Neural crest cell (in vitro differentiated cells): Measurements from ENCODE around the gene ITPA. TPM values are rescaled to one million over a fixed set of nuclear protein-coding genes. Genes with fewer than 3 reads are reported as not detected.

Experiments used
- DNase-seq: peaks from one replicate; pipeline ENCODE4 v3.0.0; 2021; ENCODE audit warnings: low read depth, mixed read lengths, low spot score
- H3K27ac Mint-ChIP-seq: one replicate; pipeline ENCODE4 v1.8.0; 2021; ENCODE audit warnings: mild to moderate bottlenecking, mixed read lengths; ENCODE audit not compliant: unreplicated experiment
- H3K27me3 Mint-ChIP-seq: 2 replicates; pipeline ENCODE4 v1.8.0; 2021; ENCODE audit warnings: low read depth, mild to moderate bottlenecking, mixed read lengths
- H3K36me3 Mint-ChIP-seq: 2 replicates; pipeline ENCODE4 v1.8.0; 2021; ENCODE audit warnings: low read depth, mild to moderate bottlenecking, mixed read lengths
- H3K4me1 Mint-ChIP-seq: 2 replicates; pipeline ENCODE4 v1.8.0; 2021; ENCODE audit warnings: mixed read lengths
- H3K4me3 Mint-ChIP-seq: one replicate; pipeline ENCODE4 v1.8.0; 2021; ENCODE audit warnings: mild to moderate bottlenecking, mixed read lengths
- H3K9me3 Mint-ChIP-seq: 2 replicates; pipeline ENCODE4 v1.8.0; 2021; ENCODE audit warnings: mixed read lengths
- total RNA-seq: library from RNA; stranded (reverse); gene quantifications from 2 replicates; pipeline ENCODE4 v1.2.1, GENCODE V29; 2021
- TF ChIP-seq, protein P1 (sequence below): fragments of 200-600 bp; sonication (generic); conservative IDR thresholded peaks from 2 replicates; pipeline ENCODE4 v1.5.0; 2021; ENCODE audit warnings: antibody characterized with exemption, mild to moderate bottlenecking

The ITPA gene
- total RNA-seq, 1 donor from 2014 or later: 67.0 TPM

- H3K27me3 Mint-ChIP-seq: peaks cover 36% of the 10 kb centered on the region
- peaks cover 24% of the 10 kb centered on the region for H3K4me1 Mint-ChIP-seq
- peak overlapping the region; percentile 93 for H3K4me3 Mint-ChIP-seq
- H3K27ac Mint-ChIP-seq: peak overlapping the region; percentile 19
- TF ChIP-seq, protein P1, sequence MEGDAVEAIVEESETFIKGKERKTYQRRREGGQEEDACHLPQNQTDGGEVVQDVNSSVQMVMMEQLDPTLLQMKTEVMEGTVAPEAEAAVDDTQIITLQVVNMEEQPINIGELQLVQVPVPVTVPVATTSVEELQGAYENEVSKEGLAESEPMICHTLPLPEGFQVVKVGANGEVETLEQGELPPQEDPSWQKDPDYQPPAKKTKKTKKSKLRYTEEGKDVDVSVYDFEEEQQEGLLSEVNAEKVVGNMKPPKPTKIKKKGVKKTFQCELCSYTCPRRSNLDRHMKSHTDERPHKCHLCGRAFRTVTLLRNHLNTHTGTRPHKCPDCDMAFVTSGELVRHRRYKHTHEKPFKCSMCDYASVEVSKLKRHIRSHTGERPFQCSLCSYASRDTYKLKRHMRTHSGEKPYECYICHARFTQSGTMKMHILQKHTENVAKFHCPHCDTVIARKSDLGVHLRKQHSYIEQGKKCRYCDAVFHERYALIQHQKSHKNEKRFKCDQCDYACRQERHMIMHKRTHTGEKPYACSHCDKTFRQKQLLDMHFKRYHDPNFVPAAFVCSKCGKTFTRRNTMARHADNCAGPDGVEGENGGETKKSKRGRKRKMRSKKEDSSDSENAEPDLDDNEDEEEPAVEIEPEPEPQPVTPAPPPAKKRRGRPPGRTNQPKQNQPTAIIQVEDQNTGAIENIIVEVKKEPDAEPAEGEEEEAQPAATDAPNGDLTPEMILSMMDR: no peak
- no peaks in the 10 kb centered on the region for H3K9me3 Mint-ChIP-seq
- no peak for DNase-seq
- H3K36me3 Mint-ChIP-seq: no peaks in the 10 kb centered on the region
Observed at GRCh38 chr20:3171391-3172125, 37.7 kb upstream of the ITPA start.

DNA sequence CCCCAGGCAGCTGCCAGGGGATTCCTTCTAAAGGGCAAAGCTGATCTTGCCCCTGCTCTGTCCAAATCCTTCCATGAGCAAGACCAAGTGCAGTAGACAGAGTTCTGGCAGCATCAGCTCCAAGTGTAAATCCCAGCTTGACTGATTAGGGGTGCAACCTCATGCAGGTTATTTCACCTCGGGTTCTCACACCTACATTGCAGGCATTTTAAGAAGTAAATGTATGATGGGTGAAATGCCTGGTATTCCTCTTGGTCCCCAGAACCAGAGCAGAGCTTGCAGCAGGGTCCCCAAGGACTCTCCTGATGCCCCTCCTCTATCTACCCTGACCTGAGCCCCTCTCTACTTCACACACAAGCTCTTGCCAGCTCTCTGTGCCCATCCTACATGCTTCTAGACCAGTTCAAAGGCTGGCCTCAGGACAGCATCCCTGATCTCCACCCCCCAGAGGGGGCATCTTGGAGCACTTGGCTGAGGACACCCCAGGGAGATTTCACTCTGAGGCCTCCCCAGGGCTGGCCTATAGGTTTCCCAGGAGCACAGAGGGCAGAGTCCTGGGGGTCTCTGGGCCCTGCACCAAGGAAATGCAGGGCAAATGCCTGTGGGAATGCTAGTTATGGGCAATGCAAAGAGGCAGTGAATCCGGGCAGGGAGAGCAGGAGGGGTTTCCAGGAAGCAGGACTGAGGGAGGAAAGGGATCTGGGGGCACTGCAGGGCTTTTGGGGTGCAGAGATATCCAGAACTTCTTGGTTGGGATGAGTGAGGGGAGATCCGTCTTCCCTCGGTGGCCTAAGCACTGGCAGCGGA is 37.0 kb upstream of the ITPA start:
- Mint-ChIP-seq H3K27ac (peak overlapping the region; percentile 83), H3K4me3 (peak overlapping the region; percentile 93), H3K9me3 (no peaks in the 10 kb centered on the region), H3K4me1 (peaks cover 24% of the 10 kb centered on the region), H3K36me3 (no peaks in the 10 kb centered on the region), H3K27me3 (peaks cover 34% of the 10 kb centered on the region)
- TF ChIP-seq, protein P1: no peak
- DNase-seq: no peak

DNA sequence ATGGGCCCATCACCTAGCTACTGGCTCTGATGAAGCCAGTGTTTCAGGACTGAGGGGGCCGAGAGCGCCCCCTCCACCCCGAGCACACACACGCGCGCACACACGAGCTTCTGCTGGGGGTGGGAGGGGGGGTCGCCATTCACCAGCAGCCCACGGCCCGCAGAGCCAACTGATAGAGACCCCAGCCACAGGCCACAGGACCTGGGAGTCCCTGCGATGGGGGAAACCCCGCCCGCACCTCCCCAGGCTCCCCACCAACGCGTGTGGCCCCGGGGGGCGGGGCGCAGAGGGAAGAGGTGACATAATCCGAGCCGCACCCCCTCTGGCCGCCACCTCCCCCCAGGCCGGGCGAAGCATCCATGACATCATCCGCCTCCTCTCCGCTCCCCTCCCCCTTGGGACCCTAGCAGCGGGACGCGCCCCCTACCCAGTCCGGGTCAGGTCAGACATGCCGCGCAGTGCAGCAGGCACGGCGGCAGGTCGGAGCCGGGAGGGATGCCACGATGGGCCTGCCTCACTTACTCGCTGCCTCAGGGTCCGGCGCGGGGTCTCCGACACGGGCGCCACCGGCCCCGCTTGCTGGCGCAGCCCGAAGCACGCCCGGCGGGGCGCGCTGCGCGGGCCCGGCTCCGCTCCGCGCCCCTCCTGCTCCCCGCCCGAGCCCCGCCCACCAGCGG is 36.2 kb upstream of the ITPA start, which contains the start of gene LZTS3:
Gene LZTS3 (minus strand): TSS at position 617 of the 677 bp plus-strand sequence. CDS start 6,386 bp downstream, outside the sequence.
- peaks cover 31% of the 10 kb centered on the region for H3K27me3 Mint-ChIP-seq
- peak; percentile 70 for DNase-seq
- H3K4me1 Mint-ChIP-seq: peaks cover 24% of the 10 kb centered on the region
- H3K27ac Mint-ChIP-seq: peak within 1 kb of the TSS; percentile 98
- peak within 1 kb of the TSS; percentile 97 for H3K4me3 Mint-ChIP-seq
- no peaks in the 10 kb centered on the region for H3K36me3 Mint-ChIP-seq
- TF ChIP-seq, protein P1: no peak
- no peaks in the 10 kb centered on the region for H3K9me3 Mint-ChIP-seq

GRCh38 chr20:3173610-3174441 is 35.5 kb upstream of the ITPA start:
- peak overlapping the region; percentile 97 for H3K4me3 Mint-ChIP-seq
- peaks cover 25% of the 10 kb centered on the region for H3K27me3 Mint-ChIP-seq
- peaks cover 24% of the 10 kb centered on the region for H3K4me1 Mint-ChIP-seq
- DNase-seq: peak; percentile 94
- peak overlapping the region; percentile 98 for H3K27ac Mint-ChIP-seq
- TF ChIP-seq, protein P1: peak; percentile 45
- no peaks in the 10 kb centered on the region for H3K9me3 Mint-ChIP-seq
- H3K36me3 Mint-ChIP-seq: no peaks in the 10 kb centered on the region
